Measurements from ENCODE around the gene CBARP. TPM values are rescaled to one million over a fixed set of nuclear protein-coding genes. Genes with fewer than 3 reads are reported as not detected.

Gene CBARP
- total and polyA plus RNA-seq, 4 donors: 0.05 to 0.25 (median 0.06) TPM; not detected in 1

- TF ChIP-seq HNF4G (IDR thresholded peaks at IDR 0.05) (no peak), SP1 (IDR thresholded peaks at IDR 0.05) (no peak), JUND (IDR thresholded peaks at IDR 0.05) (no peak)
Observed at GRCh38 chr19:1235625-1236538, 1.9 kb downstream of the CBARP start (continued).

GRCh38 chr19:1234955-1235380, 2.8 kb downstream of the CBARP start:
- Histone ChIP-seq H3K4me1 (ENCODE audit: control insufficient read depth in 4 of 4, insufficient read depth in 4 of 4, low read length in 3 of 4) (peaks cover 0 to 18% (median 8%) of the 10 kb centered on the region in 4 donors), H3K27me3 (ENCODE audit: control insufficient read depth in 4 of 4, insufficient read depth in 4 of 4, low read length in 3 of 4) (no peaks in the 10 kb centered on the region), H3K36me3 (ENCODE audit: control insufficient read depth in 4 of 4, insufficient read depth in 3 of 4, low read depth in 1 of 4, low read length in 3 of 4) (no peaks in the 10 kb centered on the region), H3K9me3 (ENCODE audit: control insufficient read depth in 4 of 4, low read length in 3 of 4) (no peaks in the 10 kb centered on the region), H3K4me3 (ENCODE audit: low read depth in 1 of 3, low read length in 3 of 3) (no peak overlapping the region), H3K27ac (ENCODE audit: low read depth in 1 of 2, low read length in 2 of 2) (no peak overlapping the region), H3K9ac (ENCODE audit: low read depth in 1 of 2, low read length in 2 of 2) (no peak overlapping the region)
- no peak for DNase-seq (ENCODE audit: low spot score)
- no peak for TF ChIP-seq HNF4A (conservative IDR thresholded peaks at IDR 0.05)
- TF ChIP-seq HNF4G (IDR thresholded peaks at IDR 0.05): no peak
- no peak for TF ChIP-seq RAD21 (IDR thresholded peaks at IDR 0.05)
- TF ChIP-seq ATF3 (IDR thresholded peaks at IDR 0.05): no peak
- TF ChIP-seq FOXA2 (IDR thresholded peaks at IDR 0.05): no peak
- no peak for TF ChIP-seq FOXA1 (IDR thresholded peaks at IDR 0.05)
- TF ChIP-seq TAF1 (conservative IDR thresholded peaks at IDR 0.05): no peak
- no peak for TF ChIP-seq ZBTB33 (IDR thresholded peaks at IDR 0.05)
- no peak for TF ChIP-seq YY1 (IDR thresholded peaks at IDR 0.05)
- WGBS: 92% methylated on average over 43 of the region's 43 CpGs

DNA sequence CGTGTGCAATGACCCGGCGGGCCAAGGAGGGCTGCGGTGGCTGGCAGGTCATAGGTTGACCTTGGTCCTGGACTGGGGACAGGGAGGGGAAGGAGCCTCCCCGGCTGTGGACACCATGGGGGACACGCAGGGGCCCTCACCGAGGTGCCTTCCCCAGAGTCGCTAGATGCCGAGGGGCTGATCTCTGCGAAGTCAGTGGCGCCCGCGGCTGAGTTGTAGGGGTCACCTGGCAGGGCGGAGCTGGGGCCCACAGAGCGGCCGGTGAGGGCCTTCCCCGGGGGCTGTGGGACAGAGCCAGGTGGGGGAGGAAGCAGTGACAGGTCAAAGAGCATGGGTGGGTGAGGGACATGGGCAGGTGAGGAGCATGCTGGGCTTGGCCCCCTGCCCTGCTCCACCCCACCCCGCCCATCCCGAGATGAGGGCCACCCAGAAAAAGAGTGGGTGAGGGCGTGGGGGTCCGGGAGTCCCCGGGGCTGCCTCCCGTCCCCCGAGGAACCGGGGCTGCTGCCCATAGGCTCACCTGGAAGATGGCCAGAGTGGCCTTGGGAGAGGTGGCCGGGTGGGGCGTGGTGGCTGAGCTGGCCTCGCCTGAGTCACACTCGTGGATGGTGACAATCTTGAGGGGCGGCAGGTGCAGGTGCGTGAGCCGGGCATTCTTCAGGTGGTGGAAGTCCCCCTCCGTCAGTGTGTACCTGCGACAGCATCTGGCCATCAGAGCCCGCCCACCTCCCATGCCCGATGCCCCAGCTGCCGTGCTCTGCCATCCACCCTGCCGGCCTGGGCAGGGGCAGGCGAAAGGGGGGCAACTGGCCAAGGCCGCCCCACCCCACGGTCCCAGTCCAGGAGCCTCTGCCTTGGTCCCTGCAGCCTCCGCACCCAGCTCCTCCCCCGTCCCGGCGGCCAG, 3.5 kb downstream of the CBARP start:
- no peak overlapping the region for H3K4me3 ChIP-seq (ENCODE audit: low read depth in 1 of 3, low read length in 3 of 3)
- H3K9ac ChIP-seq (ENCODE audit: low read depth in 1 of 2, low read length in 2 of 2): no peak overlapping the region
- no peaks in the 10 kb centered on the region for H3K9me3 ChIP-seq (ENCODE audit: control insufficient read depth in 4 of 4, low read length in 3 of 4)
- TF ChIP-seq RXRA (IDR thresholded peaks at IDR 0.05) (no peak), NR2F2 (IDR thresholded peaks at IDR 0.05) (no peak), YY1 (IDR thresholded peaks at IDR 0.05) (no peak), HNF4A (conservative IDR thresholded peaks at IDR 0.05) (no peak), HNF4G (IDR thresholded peaks at IDR 0.05) (no peak), CTCF (IDR thresholded peaks at IDR 0.05; ENCODE audit: low read depth, low read length, missing input control) (no peak), TAF1 (conservative IDR thresholded peaks at IDR 0.05) (no peak), FOXA1 (IDR thresholded peaks at IDR 0.05) (no peak)
- TF ChIP-seq, protein P1, sequence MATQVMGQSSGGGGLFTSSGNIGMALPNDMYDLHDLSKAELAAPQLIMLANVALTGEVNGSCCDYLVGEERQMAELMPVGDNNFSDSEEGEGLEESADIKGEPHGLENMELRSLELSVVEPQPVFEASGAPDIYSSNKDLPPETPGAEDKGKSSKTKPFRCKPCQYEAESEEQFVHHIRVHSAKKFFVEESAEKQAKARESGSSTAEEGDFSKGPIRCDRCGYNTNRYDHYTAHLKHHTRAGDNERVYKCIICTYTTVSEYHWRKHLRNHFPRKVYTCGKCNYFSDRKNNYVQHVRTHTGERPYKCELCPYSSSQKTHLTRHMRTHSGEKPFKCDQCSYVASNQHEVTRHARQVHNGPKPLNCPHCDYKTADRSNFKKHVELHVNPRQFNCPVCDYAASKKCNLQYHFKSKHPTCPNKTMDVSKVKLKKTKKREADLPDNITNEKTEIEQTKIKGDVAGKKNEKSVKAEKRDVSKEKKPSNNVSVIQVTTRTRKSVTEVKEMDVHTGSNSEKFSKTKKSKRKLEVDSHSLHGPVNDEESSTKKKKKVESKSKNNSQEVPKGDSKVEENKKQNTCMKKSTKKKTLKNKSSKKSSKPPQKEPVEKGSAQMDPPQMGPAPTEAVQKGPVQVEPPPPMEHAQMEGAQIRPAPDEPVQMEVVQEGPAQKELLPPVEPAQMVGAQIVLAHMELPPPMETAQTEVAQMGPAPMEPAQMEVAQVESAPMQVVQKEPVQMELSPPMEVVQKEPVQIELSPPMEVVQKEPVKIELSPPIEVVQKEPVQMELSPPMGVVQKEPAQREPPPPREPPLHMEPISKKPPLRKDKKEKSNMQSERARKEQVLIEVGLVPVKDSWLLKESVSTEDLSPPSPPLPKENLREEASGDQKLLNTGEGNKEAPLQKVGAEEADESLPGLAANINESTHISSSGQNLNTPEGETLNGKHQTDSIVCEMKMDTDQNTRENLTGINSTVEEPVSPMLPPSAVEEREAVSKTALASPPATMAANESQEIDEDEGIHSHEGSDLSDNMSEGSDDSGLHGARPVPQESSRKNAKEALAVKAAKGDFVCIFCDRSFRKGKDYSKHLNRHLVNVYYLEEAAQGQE (IDR thresholded peaks at IDR 0.05): no peak
- peaks cover 0 to 18% (median 8%) of the 10 kb centered on the region in 4 donors for H3K4me1 ChIP-seq (ENCODE audit: control insufficient read depth in 4 of 4, insufficient read depth in 4 of 4, low read length in 3 of 4)
- no peak for DNase-seq (ENCODE audit: low spot score)
- no peaks in the 10 kb centered on the region for H3K36me3 ChIP-seq (ENCODE audit: control insufficient read depth in 4 of 4, insufficient read depth in 3 of 4, low read depth in 1 of 4, low read length in 3 of 4)
- WGBS: 86% methylated on average over 45 of the region's 45 CpGs
- H3K27me3 ChIP-seq (ENCODE audit: control insufficient read depth in 4 of 4, insufficient read depth in 4 of 4, low read length in 3 of 4): no peaks in the 10 kb centered on the region
- H3K27ac ChIP-seq (ENCODE audit: low read depth in 1 of 2, low read length in 2 of 2): no peak overlapping the region

All from liver (tissue), 9 donors.